ENCODE data around the gene SLC39A3.

The SLC39A3 gene

GRCh38 chr19:2770055-2771013 is 30.5 kb upstream of the SLC39A3 start:
- DNase-seq: no peak
- in situ Hi-C loops (cut with HindIII; ENCODE audit: low pct_ligation_motif_present, low pct_unique_long_range_greater_than_20kb, low sequenced_read_pairs): no loop called here

- DNase-seq: no peak
- in situ Hi-C loops (cut with HindIII; ENCODE audit: low pct_ligation_motif_present, low pct_unique_long_range_greater_than_20kb, low sequenced_read_pairs): no loop called here
Measured at GRCh38 chr19:2769218-2769617, 29.4 kb upstream of the SLC39A3 start.

GRCh38 chr19:2768365-2769132 is 28.7 kb upstream of the SLC39A3 start:
- no peak for DNase-seq
- in situ Hi-C loops (cut with HindIII; ENCODE audit: low pct_ligation_motif_present, low pct_unique_long_range_greater_than_20kb, low sequenced_read_pairs): no loop called here

- in situ Hi-C loops (cut with HindIII; ENCODE audit: low pct_ligation_motif_present, low pct_unique_long_range_greater_than_20kb, low sequenced_read_pairs): no loop called here
- DNase-seq: no peak
Measured at GRCh38 chr19:2767688-2768087, 27.9 kb upstream of the SLC39A3 start.

GRCh38 chr19:2766594-2767372 is 27.0 kb upstream of the SLC39A3 start:
- DNase-seq: no peak
- in situ Hi-C loops (cut with HindIII; ENCODE audit: low pct_ligation_motif_present, low pct_unique_long_range_greater_than_20kb, low sequenced_read_pairs): no loop called here

GRCh38 chr19:2765376-2765775 is 25.6 kb upstream of the SLC39A3 start:
- DNase-seq: no peak
- in situ Hi-C loops (cut with HindIII; ENCODE audit: low pct_ligation_motif_present, low pct_unique_long_range_greater_than_20kb, low sequenced_read_pairs): no loop called here

GRCh38 chr19:2764945-2765344 is 25.1 kb upstream of the SLC39A3 start:
- DNase-seq: no peak
- in situ Hi-C loops (cut with HindIII; ENCODE audit: low pct_ligation_motif_present, low pct_unique_long_range_greater_than_20kb, low sequenced_read_pairs): no loop called here

GRCh38 chr19:2763687-2764086 is 23.9 kb upstream of the SLC39A3 start:
- DNase-seq: no peak
- in situ Hi-C loops (cut with HindIII; ENCODE audit: low pct_ligation_motif_present, low pct_unique_long_range_greater_than_20kb, low sequenced_read_pairs): no loop called here

GRCh38 chr19:2762783-2763496 is 23.1 kb upstream of the SLC39A3 start:
- DNase-seq: no peak
- in situ Hi-C loops (cut with HindIII; ENCODE audit: low pct_ligation_motif_present, low pct_unique_long_range_greater_than_20kb, low sequenced_read_pairs): no loop called here

GRCh38 chr19:2761876-2762782 is 22.3 kb upstream of the SLC39A3 start:
- DNase-seq: no peak
- in situ Hi-C loops (cut with HindIII; ENCODE audit: low pct_ligation_motif_present, low pct_unique_long_range_greater_than_20kb, low sequenced_read_pairs): no loop called here

GRCh38 chr19:2761309-2761677 is 21.5 kb upstream of the SLC39A3 start:
- in situ Hi-C loops (cut with HindIII; ENCODE audit: low pct_ligation_motif_present, low pct_unique_long_range_greater_than_20kb, low sequenced_read_pairs): no loop called here
- no peak for DNase-seq

- DNase-seq: no peak
- in situ Hi-C loops (cut with HindIII; ENCODE audit: low pct_ligation_motif_present, low pct_unique_long_range_greater_than_20kb, low sequenced_read_pairs): no loop called here
Measured at GRCh38 chr19:2759965-2760364, 20.1 kb upstream of the SLC39A3 start.

- DNase-seq: no peak
- in situ Hi-C loops (cut with HindIII; ENCODE audit: low pct_ligation_motif_present, low pct_unique_long_range_greater_than_20kb, low sequenced_read_pairs): no loop called here
Measured at GRCh38 chr19:2759362-2759761, 19.5 kb upstream of the SLC39A3 start.

GRCh38 chr19:2758601-2759313 is 18.9 kb upstream of the SLC39A3 start:
- in situ Hi-C loops (cut with HindIII; ENCODE audit: low pct_ligation_motif_present, low pct_unique_long_range_greater_than_20kb, low sequenced_read_pairs): no loop called here
- no peak for DNase-seq

- no peak for DNase-seq
- in situ Hi-C loops (cut with HindIII; ENCODE audit: low pct_ligation_motif_present, low pct_unique_long_range_greater_than_20kb, low sequenced_read_pairs): no loop called here
Measured at GRCh38 chr19:2756921-2757881, 17.4 kb upstream of the SLC39A3 start.

- in situ Hi-C loops (cut with HindIII; ENCODE audit: low pct_ligation_motif_present, low pct_unique_long_range_greater_than_20kb, low sequenced_read_pairs): no loop called here
- no peak for DNase-seq
Measured at GRCh38 chr19:2756477-2756876, 16.7 kb upstream of the SLC39A3 start.
